Kidney (tissue), 14 donors: ENCODE data around the gene LY6G5C. TPM values are rescaled to one million over a fixed set of nuclear protein-coding genes. Genes with fewer than 3 reads are reported as not detected.

Experiments
- DNase-seq, 5 donors: peaks; one replicate each; pipeline ENCODE4 v3.0.0-alpha.2; 2013 to 2020
- FAIRE-seq: peaks from 2 replicates; lab custom pipeline; 2012; peaks lifted over from hg19 to GRCh38; lab: Jason Lieb, UNC
- H3K27ac ChIP-seq, 2 donors: one replicate each; pipeline ENCODE4 v1.7.0; 2013; ENCODE audit warnings: low read depth in 2 of 2, low read length in 2 of 2, inconsistent platforms in 1 of 2
- H3K27me3 ChIP-seq: one replicate; pipeline ENCODE4 v1.7.1; 2013; ENCODE audit warnings: low read length, inconsistent platforms; ENCODE audit not compliant: control insufficient read depth, insufficient read depth
- H3K36me3 ChIP-seq, 3 donors: one replicate each; pipeline versions ENCODE4 v1.7.0 to v1.7.1; 2013; ENCODE audit warnings: low read length in 3 of 3, control low read depth in 1 of 3, inconsistent platforms in 1 of 3; ENCODE audit not compliant: insufficient read depth in 3 of 3, control insufficient read depth in 2 of 3
- H3K4me1 ChIP-seq, 3 donors: one replicate each; pipeline versions ENCODE4 v1.7.0 to v1.7.1; 2013; ENCODE audit warnings: low read length in 3 of 3, inconsistent platforms in 1 of 3, low read depth in 1 of 3; ENCODE audit not compliant: control insufficient read depth in 2 of 3, insufficient read depth in 2 of 3
- H3K4me3 ChIP-seq, 3 donors: one replicate each; pipeline versions ENCODE4 v1.7.0 to v1.8.1; 2013; ENCODE audit warnings: low read length in 3 of 3, control low read depth in 1 of 3, inconsistent platforms in 1 of 3
- H3K9ac ChIP-seq, 3 donors: one replicate each; pipeline versions ENCODE4 v1.7.0 to v1.7.1; 2013; ENCODE audit warnings: low read length in 3 of 3, control low read depth in 1 of 3, inconsistent platforms in 1 of 3
- H3K9me3 ChIP-seq, 3 donors: one replicate each; pipeline versions ENCODE4 v1.7.0 to v1.7.1; 2013; ENCODE audit warnings: low read length in 3 of 3, control low read depth in 1 of 3, inconsistent platforms in 1 of 3; ENCODE audit not compliant: control insufficient read depth in 2 of 3, insufficient read depth in 1 of 3
- CTCF ChIP-seq: IDR thresholded peaks from 3 replicates; pipeline ENCODE4 v1.5.1; 2012; ENCODE audit warnings: mild to moderate bottlenecking, moderate library complexity, borderline replicate concordance; ENCODE audit not compliant: insufficient read depth; ENCODE audit errors: extremely low read depth
- intact Hi-C: fragments of 100-400 bp; cut with DNase I; formaldehyde crosslinking; loops from one replicate; pipeline ENCODE4 v1.11.1; 2022
- polyA plus RNA-seq: library from polyadenylated mRNA; stranded (reverse); fragments of 350-450 nt; fragmentation: Illumina TruSeq; extraction: RNeasy Lipid Tissue Mini Kit (QIAGEN cat#74804); gene quantifications from one replicate; pipeline ENCODE4 v1.2.3, GENCODE V29; 2014; ENCODE audit warnings: low read depth, low replicate concordance; ENCODE audit not compliant: insufficient read depth
- total RNA-seq: library from RNA; stranded (reverse); fragmentation: NEBNext Ultra II Directional; extraction: Animal tissue kit (Norgen Biotek cat#: 25700); gene quantifications from one replicate; pipeline ENCODE4 v1.2.1, GENCODE V29; 2021
- donor health status: control.
- donor health status: control.
- donor health status: control.
- donor health status: control.
- donor health status: control.
- donor health status: DM: yes; HTN: yes; CAD: no.
- donor health status: Normal renal cell carcinoma (clear cell type).

The LY6G5C gene
- total and polyA plus RNA-seq, 2 donors from 2014 or later, result 2.5 to 4.6 TPM

GRCh38 chr6:31722173-31722572 is 41.3 kb upstream of the LY6G5C start:
- Histone ChIP-seq H3K36me3 (peaks cover 5 to 14% (median 6%) of the 10 kb centered on the region in 3 donors), H3K27ac (no peak overlapping the region), H3K4me1 (no peaks in the 10 kb centered on the region), H3K4me3 (no peak overlapping the region), H3K27me3 (no peaks in the 10 kb centered on the region), H3K9ac (no peak overlapping the region), H3K9me3 (no peaks in the 10 kb centered on the region)
- peak in 1 of 5 donors; percentile 34 for DNase-seq
- no peak for TF ChIP-seq CTCF
- intact Hi-C loops, result no loop called here
- FAIRE-seq, result no peak

- Histone ChIP-seq H3K9me3 (no peaks in the 10 kb centered on the region), H3K9ac (no peak within 1 kb of the TSS), H3K27me3 (no peaks in the 10 kb centered on the region), H3K36me3 (peaks cover under 1 to 8% (median under 1%) of the 10 kb centered on the region in 3 donors), H3K4me3 (no peak within 1 kb of the TSS), H3K4me1 (no peaks in the 10 kb centered on the region), H3K27ac (no peak within 1 kb of the TSS)
- no peak for TF ChIP-seq CTCF
- DNase-seq, result peak in 1 of 5 donors; percentile 6
- no peak for FAIRE-seq
- intact Hi-C loops, result no loop called here
Observed at GRCh38 chr6:31721351-31722020, 40.6 kb upstream of the LY6G5C start, which contains the start of gene LY6G6C. LY6G6C (minus strand) TSS chr6:31721746; CDS start chr6:31721679, 67 bp downstream.

DNA sequence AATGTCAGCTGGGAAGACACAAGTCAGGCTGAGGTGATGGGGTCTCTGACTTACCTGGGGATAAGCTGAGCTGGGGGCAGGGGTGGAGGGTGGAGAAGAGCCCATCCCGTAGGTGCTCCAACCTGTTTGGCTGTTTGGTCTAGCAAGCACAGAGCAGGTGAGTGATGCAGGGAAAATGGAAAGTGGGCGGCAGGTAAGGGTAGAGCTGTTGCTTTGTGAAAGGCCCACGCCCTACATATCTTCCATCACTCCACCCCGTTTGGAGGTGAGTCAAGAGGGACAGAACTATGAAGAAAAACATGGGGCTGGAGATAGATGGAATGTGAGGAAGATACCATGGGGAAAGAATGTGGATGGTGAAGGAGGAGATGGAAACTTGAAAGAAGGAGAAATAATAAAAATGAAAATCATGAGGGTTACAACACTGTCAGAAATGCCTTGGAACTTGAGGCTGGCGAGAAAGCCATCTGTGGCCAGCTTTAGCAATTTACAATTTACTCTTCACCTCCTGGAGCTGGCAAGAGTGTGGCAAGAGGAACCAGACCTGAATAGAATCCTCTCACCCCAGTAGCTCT is 39.4 kb upstream of the LY6G5C start:
- H3K27ac ChIP-seq, result no peak overlapping the region
- H3K9me3 ChIP-seq, result no peaks in the 10 kb centered on the region
- H3K27me3 ChIP-seq, result no peaks in the 10 kb centered on the region
- no peak overlapping the region for H3K9ac ChIP-seq
- no peak for TF ChIP-seq CTCF
- H3K36me3 ChIP-seq, result no peaks in the 10 kb centered on the region
- no peak overlapping the region for H3K4me3 ChIP-seq
- no peak for DNase-seq
- H3K4me1 ChIP-seq, result no peaks in the 10 kb centered on the region
- intact Hi-C loops, result no loop called here
- FAIRE-seq, result no peak
